A549 (cell line): ENCODE data around the gene TPRKB. TPM values are rescaled to one million over a fixed set of nuclear protein-coding genes. Genes with fewer than 3 reads are reported as not detected.
A peak's percentile ranks its signal among the peaks of the same experiment; 100 is the strongest.
"Not testable (repeated sequence)": the region's sequence is repeated elsewhere in the genome, so short reads cannot be mapped to it uniquely, and the experiment has no call there.

ENCODE experiments used
- ATAC-seq, 2 experiments: fragments of 200-7000 bp in 1 of 2; fragments of >200 bp in 1 of 2; cut with Nextera tagmentation in 1 of 2; cut with Tn5 transposase in 1 of 2; 3 replicates each; pipeline versions ENCODE4 v1.8.0 to v1.9.1; 2018 to 2020; ENCODE audit warnings: mild to moderate bottlenecking in 1 of 2, moderate library complexity in 1 of 2
- CTCF ChIA-PET: fragments of 300-600 bp; sonication (Branson Sonifier 250); formaldehyde crosslinking; extraction: SDS; loops from one replicate; lab custom pipeline; 2021; ENCODE audit warnings: antibody characterized with exemption, inconsistent platforms; lab: Yijun Ruan, JAX
- POLR2A ChIA-PET: fragments of 350-600 bp; formaldehyde crosslinking; extraction: SDS; loops from one replicate; lab custom pipeline; 2021; ENCODE audit warnings: antibody characterized with exemption, inconsistent platforms; lab: Yijun Ruan, JAX
- DNase-seq, 2 experiments: peaks; one replicate each; pipeline versions ENCODE4 v3.0.0 to v3.0.0-alpha.2; 2011 to 2016; ENCODE audit warnings: low read depth in 1 of 2, low spot score in 1 of 2
- FAIRE-seq: peaks from 2 replicates; lab custom pipeline; 2011; peaks lifted over from hg19 to GRCh38; lab: Jason Lieb, UNC
- H3K27ac ChIP-seq, 2 experiments: fragments of >200 bp; sonication (Bioruptor Twin); formaldehyde crosslinking; 3 replicates each; pipeline ENCODE4 v1.5.1; 2016 to 2017
- H3K4me1 ChIP-seq: fragments of >200 bp; sonication (Bioruptor Twin); formaldehyde crosslinking; 3 replicates; pipeline ENCODE4 v1.6.1; 2016
- H3K4me2 ChIP-seq: fragments of >200 bp; sonication (Bioruptor Twin); formaldehyde crosslinking; 3 replicates; pipeline ENCODE4 v1.6.1; 2016
- H3K4me3 ChIP-seq: fragments of >200 bp; sonication (Bioruptor Twin); formaldehyde crosslinking; 3 replicates; pipeline ENCODE4 v1.5.1; 2016
- H3K9me3 ChIP-seq: fragments of >200 bp; sonication (Bioruptor Twin); formaldehyde crosslinking; 3 replicates; pipeline ENCODE4 v1.6.1; 2016
- CBX8 ChIP-seq: fragments of 200-600 bp; sonication (generic); IDR thresholded peaks from 2 replicates; pipeline ENCODE4 v1.6.1; 2016
- CTCF ChIP-seq: fragments of >200 bp; sonication (Bioruptor Twin); formaldehyde crosslinking; IDR thresholded peaks from 3 replicates; pipeline ENCODE4 v1.5.1; 2016
- HEYL ChIP-seq: fragments of 250-450 bp; sonication (Bioruptor Pico); IDR thresholded peaks from 2 replicates; pipeline ENCODE4 v1.8.0; 2021; ENCODE audit warnings: mild to moderate bottlenecking, moderate library complexity
- HOXA7 ChIP-seq: fragments of 250-450 bp; sonication (Bioruptor Pico); IDR thresholded peaks from 2 replicates; pipeline ENCODE4 v1.5.0; 2020; ENCODE audit warnings: mild to moderate bottlenecking, moderate library complexity
- JUN ChIP-seq, 2 experiments: fragments of >200 bp; sonication (Bioruptor Twin); formaldehyde crosslinking; IDR thresholded peaks; 2 replicates in 1 of 2; 3 replicates in 1 of 2; pipeline ENCODE4 v1.6.1; 2016 to 2017
- KDM5A ChIP-seq: fragments of 200-600 bp; sonication (generic); IDR thresholded peaks from 2 replicates; pipeline ENCODE4 v1.6.1; 2016; ENCODE audit warnings: antibody characterized with exemption, mild to moderate bottlenecking
- MAFK ChIP-seq: fragments of 450-650 bp; IDR thresholded peaks from 2 replicates; pipeline ENCODE4 v1.6.1; 2014; ENCODE audit not compliant: partially characterized antibody
- PHF8 ChIP-seq: fragments of 200-600 bp; sonication (generic); IDR thresholded peaks from 2 replicates; pipeline ENCODE4 v1.6.1; 2016; ENCODE audit warnings: low read depth, mild to moderate bottlenecking, antibody characterized with exemption, moderate library complexity, borderline replicate concordance
- POLR2AphosphoS2 ChIP-seq: conservative IDR thresholded peaks from 2 replicates; pipeline ENCODE4 v1.6.1; 2012; ENCODE audit warnings: low read length, improper control_type of control experiment, inconsistent platforms
- RAD21 ChIP-seq, 2 experiments: fragments of >200 bp in 1 of 2; sonication (Bioruptor Twin) in 1 of 2; formaldehyde crosslinking in 1 of 2; IDR thresholded peaks in 1 of 2; conservative IDR thresholded peaks in 1 of 2; 2 replicates in 1 of 2; 3 replicates in 1 of 2; pipeline ENCODE4 v1.6.1; 2012 to 2018; ENCODE audit warnings: inconsistent platforms in 1 of 2
- RFX5 ChIP-seq: fragments of 450-650 bp; IDR thresholded peaks from 2 replicates; pipeline ENCODE4 v1.7.1; 2014; ENCODE audit warnings: antibody characterized with exemption, mild to moderate bottlenecking, moderate library complexity
- TP53 ChIP-seq: fragments of 250-450 bp; sonication (Bioruptor Pico); IDR thresholded peaks from 2 replicates; pipeline ENCODE4 v1.5.0; 2021; ENCODE audit warnings: mild to moderate bottlenecking, moderate library complexity
- ZC3H11A ChIP-seq: fragments of 450-650 bp; IDR thresholded peaks from 2 replicates; pipeline ENCODE4 v1.6.1; 2014; ENCODE audit warnings: antibody characterized with exemption, mild to moderate bottlenecking
- WGBS: methylation state at CpG from one replicate; pipeline ENCODE4 v1.1.6; 2017; ENCODE audit errors: missing lambda C conversion rate; 5-methylcytosine and 5-hydroxymethylcytosine counted together
- polyA plus RNA-seq, 4 experiments: library from polyadenylated mRNA; depleted of rRNA in 3 of 4; stranded (reverse); fragments of >200 nt; fragmentation: RNase III in 1 of 4; extraction: RNeasy Plus Mini Kit Qiagen cat#74134 plus additional on column Dnase treatment in 1 of 4; gene quantifications; 2 replicates in 3 of 4; 3 replicates in 1 of 4; pipeline ENCODE4 v1.2.3, GENCODE V29; 2011 to 2017
- TF ChIP-seq, protein P1 (sequence below): fragments of 250-450 bp; sonication (Bioruptor Pico); IDR thresholded peaks from 2 replicates; pipeline ENCODE4 v1.5.0; 2021; ENCODE audit warnings: mild to moderate bottlenecking, moderate library complexity, borderline replicate concordance
- TF ChIP-seq, protein P2 (sequence below): fragments of 450-650 bp; IDR thresholded peaks from 2 replicates; pipeline ENCODE4 v1.6.1; 2014; ENCODE audit warnings: antibody characterized with exemption

TPRKB gene
- polyA plus RNA-seq, 2 of the 4 experiments (the other 2 are of a cell fraction) = 115 to 144 TPM

- peak; percentile 91 for TF ChIP-seq ZC3H11A
- TF ChIP-seq, all 56 proteins: peak for 1; not testable (repeated sequence) for 55
- ATAC-seq, DNase-seq, CTCF ChIA-PET, H3K4me3 ChIP-seq, H3K4me1 ChIP-seq, H3K27ac ChIP-seq, H3K4me2 ChIP-seq, FAIRE-seq: not testable (repeated sequence)
- WGBS = 59% methylated on average over 3 of the region's 3 CpGs
- peaks cover 11% of the 10 kb centered on the region; the same call in 1 of the 3 replicates for H3K9me3 ChIP-seq
- POLR2A ChIA-PET = interaction anchor here (0.6 kb wide), 1 partner anchor 141 kb away, joined by 3 read pairs; no protein-coding TSS in a partner anchor
Measured at GRCh38 chr2:73696521-73696920, 40.6 kb downstream of the TPRKB start.

DNA sequence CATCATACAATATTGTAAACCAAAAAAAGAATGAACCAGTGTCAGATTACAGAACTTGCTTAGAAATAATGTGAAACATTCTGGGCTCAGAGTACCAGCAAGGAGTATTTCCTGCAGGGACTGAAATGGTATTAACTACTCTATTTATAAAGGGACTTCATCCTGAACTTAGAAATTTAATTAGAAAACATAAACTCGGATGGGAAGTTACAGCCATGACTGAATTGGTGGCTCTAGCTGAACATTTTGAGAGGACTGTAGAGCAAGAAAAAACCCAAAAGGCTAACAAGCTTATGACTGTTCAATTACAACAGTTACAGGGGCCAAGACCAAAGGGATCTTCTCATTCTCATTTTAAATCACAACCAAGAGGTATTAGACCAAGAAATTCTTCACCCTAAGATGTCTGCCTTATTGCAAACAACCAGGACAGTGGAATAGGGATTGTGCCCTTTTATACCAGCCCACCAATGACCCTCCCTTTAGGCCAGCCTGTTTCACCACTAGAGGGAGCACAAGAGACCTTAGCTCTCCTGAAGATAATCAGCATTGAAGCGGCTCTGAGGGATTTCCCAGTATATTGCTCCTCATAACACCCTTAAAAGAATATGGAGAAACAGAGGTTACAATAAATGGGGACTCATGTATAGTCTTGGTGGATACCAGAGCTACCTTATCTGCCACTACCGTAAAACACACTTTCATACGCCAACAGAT, 46.6 kb downstream of the TPRKB start:
- H3K4me1 ChIP-seq, H3K9me3 ChIP-seq, POLR2A ChIA-PET, H3K4me3 ChIP-seq, H3K4me2 ChIP-seq, H3K27ac ChIP-seq: not testable (repeated sequence)
- peak; percentile 47; the same call in 2 of the 3 replicates for TF ChIP-seq CTCF
- TF ChIP-seq RAD21 (conservative IDR thresholded peaks at IDR 0.05 in 1 of 2, IDR thresholded peaks at IDR 0.05 in 1 of 2) = peak in 1 of 2 experiments; percentile 31; a peak in 1 of 5 replicates
- CTCF ChIA-PET = interaction anchor here (1.1 to 1.9 kb wide), 3 partner anchors 11 to 12 kb away, joined by 3 to 6 read pairs (median 5); no protein-coding TSS in a partner anchor
- DNase-seq (peak; percentile 28 to 50), ATAC-seq (peak; percentile 91 to 98), FAIRE-seq (peak; percentile 89)
- WGBS = 3% methylated on average over 4 of the region's 4 CpGs

GRCh38 chr2:73688494-73688893, 48.7 kb downstream of the TPRKB start:
- POLR2A ChIA-PET, H3K27ac ChIP-seq, H3K4me1 ChIP-seq, FAIRE-seq, CTCF ChIA-PET, H3K9me3 ChIP-seq, H3K4me3 ChIP-seq, ATAC-seq, H3K4me2 ChIP-seq: not testable (repeated sequence)
- 71% methylated on average over 5 of the region's 5 CpGs for WGBS
- peak in 1 of 2 experiments; percentile 15 for DNase-seq

DNA sequence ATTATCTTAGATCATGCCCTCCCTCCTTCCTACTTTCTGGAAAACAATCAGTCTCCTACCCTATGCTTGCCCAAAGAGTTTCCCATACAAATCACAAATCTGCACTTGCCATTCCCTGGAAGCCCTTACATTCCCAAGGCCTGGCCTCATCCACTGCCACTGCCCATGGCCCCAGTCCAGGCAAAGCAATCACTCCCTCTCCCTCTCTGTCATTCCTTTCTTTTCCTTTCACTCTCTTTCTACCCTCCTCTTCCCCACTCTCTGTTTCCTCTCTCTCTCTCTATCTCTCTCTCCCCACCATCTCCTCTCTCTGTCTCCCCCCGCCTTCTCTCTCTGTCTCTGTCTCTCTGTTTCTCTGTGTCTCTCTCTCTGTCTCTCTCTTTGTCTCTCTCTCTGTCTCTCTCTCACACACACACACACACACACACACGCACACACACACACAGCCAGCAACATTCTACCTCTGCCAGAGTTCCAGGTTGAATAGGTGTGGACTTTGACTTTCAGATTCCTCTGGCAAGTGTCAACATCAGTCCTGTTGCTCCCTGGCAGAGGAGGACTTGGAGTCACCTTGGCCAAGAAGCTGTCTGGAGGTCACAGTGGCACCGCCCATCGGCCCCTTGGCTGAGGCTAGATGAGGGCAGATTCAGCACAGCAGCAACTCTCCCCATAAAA, 51.2 kb downstream of the TPRKB start:
- ChIA-PET CTCF (interaction anchor here (1.5 kb wide), 1 partner anchor 11 kb away, joined by 5 read pairs; no protein-coding TSS in a partner anchor), POLR2A (no interaction called here)
- no peaks in the 10 kb centered on the region for H3K9me3 ChIP-seq
- ATAC-seq (no peak), DNase-seq (peak in 1 of 2 experiments; percentile 14), FAIRE-seq (no peak)
- TF ChIP-seq TP53 (CRISPR knock-in tag) (no peak), HOXA7 (CRISPR knock-in tag) (no peak), POLR2AphosphoS2 (no peak), HEYL (CRISPR knock-in tag) (no peak), JUN (IDR thresholded peaks at IDR 0.05) (no peak), MAFK (no peak), CBX8 (no peak), RFX5 (no peak), KDM5A (no peak), PHF8 (no peak)
- TF ChIP-seq, protein P1, sequence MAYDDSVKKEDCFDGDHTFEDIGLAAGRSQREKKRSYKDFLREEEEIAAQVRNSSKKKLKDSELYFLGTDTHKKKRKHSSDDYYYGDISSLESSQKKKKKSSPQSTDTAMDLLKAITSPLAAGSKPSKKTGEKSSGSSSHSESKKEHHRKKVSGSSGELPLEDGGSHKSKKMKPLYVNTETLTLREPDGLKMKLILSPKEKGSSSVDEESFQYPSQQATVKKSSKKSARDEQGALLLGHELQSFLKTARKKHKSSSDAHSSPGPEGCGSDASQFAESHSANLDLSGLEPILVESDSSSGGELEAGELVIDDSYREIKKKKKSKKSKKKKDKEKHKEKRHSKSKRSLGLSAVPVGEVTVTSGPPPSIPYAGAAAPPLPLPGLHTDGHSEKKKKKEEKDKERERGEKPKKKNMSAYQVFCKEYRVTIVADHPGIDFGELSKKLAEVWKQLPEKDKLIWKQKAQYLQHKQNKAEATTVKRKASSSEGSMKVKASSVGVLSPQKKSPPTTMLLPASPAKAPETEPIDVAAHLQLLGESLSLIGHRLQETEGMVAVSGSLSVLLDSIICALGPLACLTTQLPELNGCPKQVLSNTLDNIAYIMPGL (CRISPR knock-in tag) = no peak
- TF ChIP-seq, protein P2, sequence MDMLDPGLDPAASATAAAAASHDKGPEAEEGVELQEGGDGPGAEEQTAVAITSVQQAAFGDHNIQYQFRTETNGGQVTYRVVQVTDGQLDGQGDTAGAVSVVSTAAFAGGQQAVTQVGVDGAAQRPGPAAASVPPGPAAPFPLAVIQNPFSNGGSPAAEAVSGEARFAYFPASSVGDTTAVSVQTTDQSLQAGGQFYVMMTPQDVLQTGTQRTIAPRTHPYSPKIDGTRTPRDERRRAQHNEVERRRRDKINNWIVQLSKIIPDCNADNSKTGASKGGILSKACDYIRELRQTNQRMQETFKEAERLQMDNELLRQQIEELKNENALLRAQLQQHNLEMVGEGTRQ = no peak
- H3K4me2 ChIP-seq = no peak overlapping the region
- H3K27ac ChIP-seq = no peak overlapping the region
- H3K4me3 ChIP-seq = no peak overlapping the region
- H3K4me1 ChIP-seq = 0 out of 3 replicates have a peak, but pooled peaks cover 2% of the 10 kb centered on the region
- 72% methylated on average over 4 of the region's 4 CpGs for WGBS

DNA sequence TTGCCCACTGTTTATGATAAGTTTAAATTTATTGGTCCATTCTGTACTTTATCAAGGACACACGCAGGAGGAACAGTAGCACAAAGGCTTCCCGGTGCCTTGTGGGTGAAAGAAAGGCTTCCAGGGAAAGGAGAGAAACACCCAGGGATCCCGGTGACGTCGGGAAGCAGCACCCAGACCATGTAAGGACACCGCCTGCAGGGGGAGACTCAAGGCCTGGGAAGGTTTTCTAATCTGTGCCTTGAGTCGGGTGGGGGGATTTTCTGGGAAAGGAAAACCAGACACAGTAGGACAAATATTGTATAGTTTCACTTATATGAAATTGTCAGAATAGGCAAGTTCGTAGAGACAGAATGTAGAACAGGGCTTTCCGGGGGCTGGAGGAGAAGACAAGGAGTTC, 52.2 kb downstream of the TPRKB start:
- DNase-seq, H3K4me1 ChIP-seq, H3K4me3 ChIP-seq, H3K27ac ChIP-seq, POLR2A ChIA-PET, H3K9me3 ChIP-seq, CTCF ChIA-PET, H3K4me2 ChIP-seq: not testable (repeated sequence)
- WGBS = 32% methylated on average over 9 of the region's 9 CpGs
- FAIRE-seq (peak; percentile 49), ATAC-seq (peak; percentile 71 to 87; a peak in 5 of 6 replicates)

- FAIRE-seq, H3K4me3 ChIP-seq, DNase-seq, ATAC-seq, H3K27ac ChIP-seq, H3K9me3 ChIP-seq, H3K4me2 ChIP-seq, H3K4me1 ChIP-seq, POLR2A ChIA-PET: not testable (repeated sequence)
- CTCF ChIA-PET = interaction anchor here (0.6 kb wide), 1 partner anchor 422 kb away, joined by 3 read pairs; no protein-coding TSS in a partner anchor
- WGBS = 29% methylated on average over 1 of the region's 1 CpG
Measured at GRCh38 chr2:73684325-73684724, 52.8 kb downstream of the TPRKB start.
